Measurements from ENCODE around the gene ADGRD1.

The ADGRD1 gene

DNA sequence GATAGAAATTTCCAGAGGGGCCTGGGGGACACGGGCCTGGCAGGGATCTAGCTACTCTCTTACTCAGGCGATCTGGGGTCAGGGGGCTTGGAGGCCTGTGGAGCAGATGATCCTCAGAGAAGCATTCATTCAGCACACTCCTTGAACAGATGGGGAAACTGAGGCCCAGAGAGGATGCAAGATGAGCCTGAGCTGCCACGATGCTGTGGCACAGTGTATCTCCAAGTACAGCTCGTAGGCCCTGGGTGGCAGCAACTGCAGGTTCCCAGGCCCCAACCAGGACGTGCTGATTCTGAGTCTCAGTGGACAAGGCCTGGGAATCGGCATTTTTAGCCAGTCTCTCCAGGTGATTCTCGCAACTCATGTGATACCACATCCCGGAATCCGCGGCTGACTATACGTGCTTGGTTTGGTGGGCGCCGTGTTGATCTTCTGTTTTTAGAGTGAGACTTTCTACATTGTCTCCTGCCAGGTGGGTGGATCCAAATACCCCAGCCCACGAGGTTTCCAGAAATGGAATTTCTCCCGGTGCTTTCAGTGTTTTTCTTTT, 22.5 kb downstream of the ADGRD1 start:
- Histone ChIP-seq H3K4me3 (no peak overlapping the region), H3K4me1 (no peaks in the 10 kb centered on the region), H3K27ac (no peak overlapping the region), H3K27me3 (no peaks in the 10 kb centered on the region), H3K36me3 (peaks cover 0 to 13% (median 0%) of the 10 kb centered on the region in 3 donors), H3K9me3 (no peaks in the 10 kb centered on the region)
- intact Hi-C loops (cut with DNase I; ENCODE audit: low total_unique reads) = no loop called here
- no peak for DNase-seq
- TF ChIP-seq, protein P1, sequence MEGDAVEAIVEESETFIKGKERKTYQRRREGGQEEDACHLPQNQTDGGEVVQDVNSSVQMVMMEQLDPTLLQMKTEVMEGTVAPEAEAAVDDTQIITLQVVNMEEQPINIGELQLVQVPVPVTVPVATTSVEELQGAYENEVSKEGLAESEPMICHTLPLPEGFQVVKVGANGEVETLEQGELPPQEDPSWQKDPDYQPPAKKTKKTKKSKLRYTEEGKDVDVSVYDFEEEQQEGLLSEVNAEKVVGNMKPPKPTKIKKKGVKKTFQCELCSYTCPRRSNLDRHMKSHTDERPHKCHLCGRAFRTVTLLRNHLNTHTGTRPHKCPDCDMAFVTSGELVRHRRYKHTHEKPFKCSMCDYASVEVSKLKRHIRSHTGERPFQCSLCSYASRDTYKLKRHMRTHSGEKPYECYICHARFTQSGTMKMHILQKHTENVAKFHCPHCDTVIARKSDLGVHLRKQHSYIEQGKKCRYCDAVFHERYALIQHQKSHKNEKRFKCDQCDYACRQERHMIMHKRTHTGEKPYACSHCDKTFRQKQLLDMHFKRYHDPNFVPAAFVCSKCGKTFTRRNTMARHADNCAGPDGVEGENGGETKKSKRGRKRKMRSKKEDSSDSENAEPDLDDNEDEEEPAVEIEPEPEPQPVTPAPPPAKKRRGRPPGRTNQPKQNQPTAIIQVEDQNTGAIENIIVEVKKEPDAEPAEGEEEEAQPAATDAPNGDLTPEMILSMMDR (IDR thresholded peaks at IDR 0.05) = no peak

DNA sequence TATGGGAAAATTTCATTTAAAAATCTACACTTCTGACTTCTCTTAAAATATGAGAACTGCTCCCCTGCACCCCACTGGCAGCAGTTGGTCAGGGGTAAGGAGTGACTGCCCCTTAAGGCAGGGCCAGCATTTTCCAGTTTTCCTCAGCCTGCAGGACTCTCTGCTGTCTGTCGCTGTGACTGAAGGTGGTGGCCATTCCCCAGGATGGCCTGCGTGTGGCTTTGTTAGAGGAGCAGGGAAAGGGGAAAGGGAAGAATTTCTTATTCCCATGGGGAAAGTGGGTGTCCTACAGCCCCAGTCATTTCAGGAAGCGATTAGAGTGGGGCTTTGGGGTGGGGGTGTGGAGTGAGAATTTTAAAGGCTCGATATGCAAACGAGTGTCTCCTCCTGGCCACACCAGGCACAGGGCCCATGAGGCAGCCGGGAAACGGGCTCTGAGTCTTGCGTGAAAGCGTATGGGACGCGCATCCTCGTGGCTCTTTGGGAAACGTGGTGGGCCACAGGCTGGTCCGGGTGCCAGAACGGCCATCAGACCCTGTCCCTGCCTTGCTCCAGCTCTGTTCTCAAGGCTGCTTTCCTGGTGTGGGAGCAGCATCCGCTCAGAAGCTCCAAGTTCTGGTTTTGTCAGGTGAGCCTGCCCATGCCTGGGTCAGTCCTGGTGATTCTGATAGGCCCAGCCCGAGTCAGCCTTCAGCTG, 23.5 kb downstream of the ADGRD1 start:
- intact Hi-C loops (cut with DNase I; ENCODE audit: low total_unique reads) = no loop called here
- H3K27ac ChIP-seq = no peak overlapping the region
- no peaks in the 10 kb centered on the region for H3K4me1 ChIP-seq
- no peaks in the 10 kb centered on the region for H3K27me3 ChIP-seq
- H3K9me3 ChIP-seq = no peaks in the 10 kb centered on the region
- TF ChIP-seq, protein P1 (IDR thresholded peaks at IDR 0.05) = no peak
- DNase-seq = no peak
- peaks cover 0 to 6% (median 0%) of the 10 kb centered on the region in 3 donors for H3K36me3 ChIP-seq
- H3K4me3 ChIP-seq = no peak overlapping the region

DNA sequence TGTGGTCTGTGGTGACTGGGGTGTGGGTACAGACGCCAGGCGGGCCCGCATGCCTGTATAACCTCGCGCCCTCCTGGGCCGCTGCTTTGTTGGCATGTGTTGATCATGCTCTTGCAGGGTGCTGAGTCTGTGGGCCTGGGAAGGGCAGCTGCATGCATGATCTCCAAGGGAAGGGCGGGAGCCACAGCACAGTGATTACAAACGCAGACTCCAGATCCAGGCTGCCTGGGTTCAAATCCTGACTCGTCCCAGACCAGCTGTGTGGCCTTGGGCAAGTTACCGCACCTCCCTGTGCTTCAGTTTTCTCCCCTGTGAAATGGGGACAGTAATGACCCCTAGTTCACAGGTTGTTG, 24.0 kb downstream of the ADGRD1 start:
- no peak overlapping the region for H3K27ac ChIP-seq
- intact Hi-C loops (cut with DNase I; ENCODE audit: low total_unique reads) = no loop called here
- no peaks in the 10 kb centered on the region for H3K9me3 ChIP-seq
- H3K36me3 ChIP-seq = peaks cover 0 to 6% (median 0%) of the 10 kb centered on the region in 3 donors
- H3K27me3 ChIP-seq = no peaks in the 10 kb centered on the region
- no peak for DNase-seq
- no peaks in the 10 kb centered on the region for H3K4me1 ChIP-seq
- TF ChIP-seq, protein P1 (IDR thresholded peaks at IDR 0.05) = no peak
- no peak overlapping the region for H3K4me3 ChIP-seq

DNA sequence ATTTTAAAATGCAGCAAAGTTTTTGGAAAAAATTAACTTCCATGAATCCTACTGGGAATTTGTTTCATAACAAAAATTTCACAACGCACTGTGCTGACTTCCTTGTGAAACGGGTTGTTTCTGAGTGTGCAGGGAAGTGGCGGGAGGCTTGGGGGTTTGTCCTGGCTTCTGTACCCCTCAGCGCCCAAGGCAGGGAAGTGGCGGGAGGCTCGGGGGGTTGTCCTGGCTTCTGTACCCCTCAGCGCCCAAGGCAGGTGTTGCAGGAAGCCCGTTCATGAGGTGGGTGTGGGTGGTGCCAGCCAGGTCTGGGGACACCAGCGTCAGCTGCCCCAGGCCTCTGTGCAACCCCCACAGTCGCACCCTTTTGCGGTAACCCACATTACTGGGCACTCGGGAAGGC, 25.1 kb downstream of the ADGRD1 start:
- intact Hi-C loops (cut with DNase I; ENCODE audit: low total_unique reads) = no loop called here
- Histone ChIP-seq H3K4me3 (no peak overlapping the region), H3K27me3 (no peaks in the 10 kb centered on the region), H3K27ac (no peak overlapping the region), H3K36me3 (peaks cover 0 to 6% (median 0%) of the 10 kb centered on the region in 3 donors), H3K4me1 (no peaks in the 10 kb centered on the region), H3K9me3 (no peaks in the 10 kb centered on the region)
- TF ChIP-seq, protein P1 (IDR thresholded peaks at IDR 0.05) = no peak
- DNase-seq = no peak

DNA sequence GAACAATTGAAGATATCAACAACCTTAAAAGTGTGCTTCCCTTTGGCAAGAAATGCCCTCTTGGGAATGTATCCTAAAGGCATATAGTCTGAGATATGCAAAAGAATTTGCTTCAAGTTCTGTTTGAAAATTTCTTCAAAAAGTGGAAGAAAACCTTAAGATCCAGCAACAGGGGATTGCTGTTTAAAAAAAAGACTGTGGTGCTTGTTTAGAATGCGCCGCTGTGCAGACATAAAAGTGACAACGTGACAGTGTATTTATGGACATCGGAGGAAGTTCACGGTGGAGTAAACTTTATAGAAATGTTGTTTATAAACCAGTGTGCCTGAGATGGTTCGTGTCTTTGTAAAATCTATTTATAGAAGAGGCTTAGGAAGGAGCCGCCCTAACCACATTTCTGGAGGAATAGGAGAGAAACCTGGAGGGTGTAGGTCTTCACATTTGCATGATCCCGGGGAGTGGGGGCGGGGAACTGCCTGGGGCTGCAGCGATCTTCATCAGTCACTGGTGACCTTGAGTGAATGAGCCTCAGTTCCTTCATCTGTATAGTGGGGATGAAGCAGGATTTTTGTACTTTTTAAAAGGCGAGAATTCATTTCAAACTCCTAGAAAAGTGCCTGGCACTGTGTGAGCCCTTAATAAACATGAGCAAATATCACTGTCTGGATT, 27.5 kb downstream of the ADGRD1 start:
- Histone ChIP-seq H3K9me3 (no peaks in the 10 kb centered on the region), H3K36me3 (no peaks in the 10 kb centered on the region), H3K4me3 (no peak overlapping the region), H3K4me1 (no peaks in the 10 kb centered on the region), H3K27ac (no peak overlapping the region), H3K27me3 (no peaks in the 10 kb centered on the region)
- no peak for DNase-seq
- TF ChIP-seq, protein P1 (IDR thresholded peaks at IDR 0.05) = no peak
- intact Hi-C loops (cut with DNase I; ENCODE audit: low total_unique reads) = no loop called here

Measured in tibial artery (tissue), 4 donors.